Smooth muscle cell (in vitro differentiated cells): Measurements from ENCODE around the gene RPL36. TPM values are rescaled to one million over a fixed set of nuclear protein-coding genes. Genes with fewer than 3 reads are reported as not detected.

ENCODE experiments used
- DNase-seq: peaks from one replicate; lab custom pipeline; 2025; ENCODE audit not compliant: unreplicated experiment; lab: John Stamatoyannopoulos, UW
- H2AFZ ChIP-seq: fragments of 200-600 bp; sonication (generic); 2 replicates; pipeline ENCODE4 v1.6.0; 2016; ENCODE audit warnings: antibody characterized with exemption, low read depth, mild to moderate bottlenecking
- H3F3A ChIP-seq: fragments of 200-600 bp; sonication (generic); 2 replicates; pipeline ENCODE4 v1.6.0; 2017; ENCODE audit warnings: antibody characterized with exemption, low read depth
- H3K27ac ChIP-seq: fragments of 200-600 bp; sonication (generic); 2 replicates; pipeline ENCODE4 v1.5.1; 2016; ENCODE audit warnings: low read depth, mild to moderate bottlenecking
- H3K27me3 ChIP-seq: fragments of 200-600 bp; sonication (generic); 2 replicates; pipeline ENCODE4 v1.6.1; 2016; ENCODE audit warnings: low read depth, mild to moderate bottlenecking
- H3K36me3 ChIP-seq: fragments of 200-600 bp; sonication (generic); 2 replicates; pipeline ENCODE4 v1.5.1; 2016; ENCODE audit warnings: low read depth
- H3K4me1 ChIP-seq: fragments of 200-600 bp; sonication (generic); 2 replicates; pipeline ENCODE4 v1.5.1; 2016; ENCODE audit warnings: low read depth
- H3K4me2 ChIP-seq: fragments of 200-600 bp; sonication (generic); 2 replicates; pipeline ENCODE4 v1.6.0; 2016; ENCODE audit warnings: mild to moderate bottlenecking
- H3K4me3 ChIP-seq: fragments of 200-600 bp; sonication (generic); 2 replicates; pipeline ENCODE4 v1.5.1; 2016; ENCODE audit warnings: mild to moderate bottlenecking
- H3K79me2 ChIP-seq: fragments of 200-600 bp; sonication (generic); 2 replicates; pipeline ENCODE4 v1.6.0; 2016; ENCODE audit warnings: low read depth, mild to moderate bottlenecking
- H3K9ac ChIP-seq: fragments of 200-600 bp; sonication (generic); 2 replicates; pipeline ENCODE4 v1.6.0; 2016; ENCODE audit warnings: low read depth
- H3K9me3 ChIP-seq: fragments of 200-600 bp; sonication (generic); replicated peaks from 2 replicates; pipeline ENCODE4 v1.5.1; 2016; ENCODE audit warnings: low read depth
- H4K20me1 ChIP-seq: fragments of 200-600 bp; sonication (generic); 2 replicates; pipeline ENCODE4 v1.6.0; 2016; ENCODE audit warnings: low read depth
- WGBS: methylation state at CpG from one replicate; pipeline ENCODE4 v1.1.7; 2016; ENCODE audit warnings: low lambda C conversion rate; 5-methylcytosine and 5-hydroxymethylcytosine counted together
- polyA plus RNA-seq: library from polyadenylated mRNA; unstranded; fragments of >200 nt; fragmentation: Nextera tagmentation; extraction: Ambion mirVana; gene quantifications from 2 replicates; pipeline ENCODE4 v1.2.1, GENCODE V29; 2016
- total RNA-seq: library from RNA; depleted of rRNA; stranded (reverse); fragments of >200 nt; gene quantifications from 2 replicates; pipeline ENCODE4 v1.2.3, GENCODE V29; 2014
- TF ChIP-seq, protein P1 (sequence below): fragments of 200-600 bp; sonication (generic); IDR thresholded peaks from 2 replicates; pipeline ENCODE4 v1.5.1; 2017; ENCODE audit warnings: borderline replicate concordance, mild to moderate bottlenecking, antibody characterized with exemption; ENCODE audit not compliant: insufficient read depth, poor library complexity, severe bottlenecking

Gene RPL36
- total and polyA plus RNA-seq, 2 experiments from 2014 or later, result 641 to 1,079 TPM

DNA sequence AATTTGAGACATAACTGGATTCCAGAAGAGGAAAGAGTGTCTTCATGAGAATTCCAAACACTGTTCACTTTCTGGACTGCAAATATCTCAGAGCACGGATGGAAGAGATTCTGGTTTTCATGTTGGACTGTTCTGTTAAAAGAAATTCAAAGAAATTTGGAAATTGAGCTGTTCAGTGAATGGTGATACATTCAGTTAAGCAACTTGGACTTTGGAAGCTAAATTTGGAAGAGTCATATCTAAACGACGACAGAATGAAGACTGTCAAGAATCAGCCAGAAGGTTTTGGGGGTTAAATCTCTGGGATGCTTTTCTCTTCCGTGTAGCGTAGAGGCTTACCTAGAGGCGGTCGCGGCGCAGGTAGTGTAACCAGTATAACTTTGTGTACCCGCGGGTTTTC is 41.6 kb upstream of the RPL36 start:
- H3K27me3 ChIP-seq, result no peaks in the 10 kb centered on the region
- TF ChIP-seq, protein P1, sequence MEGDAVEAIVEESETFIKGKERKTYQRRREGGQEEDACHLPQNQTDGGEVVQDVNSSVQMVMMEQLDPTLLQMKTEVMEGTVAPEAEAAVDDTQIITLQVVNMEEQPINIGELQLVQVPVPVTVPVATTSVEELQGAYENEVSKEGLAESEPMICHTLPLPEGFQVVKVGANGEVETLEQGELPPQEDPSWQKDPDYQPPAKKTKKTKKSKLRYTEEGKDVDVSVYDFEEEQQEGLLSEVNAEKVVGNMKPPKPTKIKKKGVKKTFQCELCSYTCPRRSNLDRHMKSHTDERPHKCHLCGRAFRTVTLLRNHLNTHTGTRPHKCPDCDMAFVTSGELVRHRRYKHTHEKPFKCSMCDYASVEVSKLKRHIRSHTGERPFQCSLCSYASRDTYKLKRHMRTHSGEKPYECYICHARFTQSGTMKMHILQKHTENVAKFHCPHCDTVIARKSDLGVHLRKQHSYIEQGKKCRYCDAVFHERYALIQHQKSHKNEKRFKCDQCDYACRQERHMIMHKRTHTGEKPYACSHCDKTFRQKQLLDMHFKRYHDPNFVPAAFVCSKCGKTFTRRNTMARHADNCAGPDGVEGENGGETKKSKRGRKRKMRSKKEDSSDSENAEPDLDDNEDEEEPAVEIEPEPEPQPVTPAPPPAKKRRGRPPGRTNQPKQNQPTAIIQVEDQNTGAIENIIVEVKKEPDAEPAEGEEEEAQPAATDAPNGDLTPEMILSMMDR, result no peak
- no peak overlapping the region for H3K27ac ChIP-seq
- H3K4me2 ChIP-seq, result no peak overlapping the region
- peaks cover 9% of the 10 kb centered on the region for H3K36me3 ChIP-seq
- H3K4me3 ChIP-seq, result no peak overlapping the region
- no peak for DNase-seq
- H3K4me1 ChIP-seq, result no peaks in the 10 kb centered on the region
- no peak overlapping the region for H2AFZ ChIP-seq
- peaks cover 52% of the 10 kb centered on the region for H4K20me1 ChIP-seq
- no peaks in the 10 kb centered on the region for H3K9me3 ChIP-seq
- WGBS, result over 99% methylated on average over 11 of the region's 11 CpGs
- H3K79me2 ChIP-seq, result peaks cover 39% of the 10 kb centered on the region
- H3F3A ChIP-seq, result no peaks in the 10 kb centered on the region
- H3K9ac ChIP-seq, result no peak overlapping the region

DNA sequence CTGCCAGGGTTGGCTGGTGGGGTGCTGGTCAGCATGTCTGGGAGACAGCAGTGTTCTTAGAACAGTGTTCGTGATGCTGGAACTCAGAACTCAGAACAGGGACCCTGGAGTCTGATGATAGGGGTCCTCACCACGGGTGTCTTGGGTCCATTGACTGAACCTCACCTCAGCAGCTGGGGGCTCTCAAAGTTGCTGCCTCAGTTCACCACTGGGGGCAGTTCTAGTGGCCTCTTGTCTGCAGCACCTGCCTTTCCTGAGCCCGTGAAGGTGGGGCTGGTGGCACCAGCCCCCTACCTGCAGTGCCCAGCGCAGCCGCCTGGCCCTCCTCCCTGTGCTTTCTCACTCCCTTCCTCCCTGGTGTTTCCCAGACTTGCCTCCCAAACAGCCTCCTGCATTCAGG is 38.7 kb upstream of the RPL36 start:
- no peak for DNase-seq
- no peaks in the 10 kb centered on the region for H3F3A ChIP-seq
- H2AFZ ChIP-seq, result no peak overlapping the region
- H3K4me2 ChIP-seq, result no peak overlapping the region
- peaks cover 10% of the 10 kb centered on the region for H3K79me2 ChIP-seq
- no peak overlapping the region for H3K9ac ChIP-seq
- no peak overlapping the region for H3K4me3 ChIP-seq
- H3K36me3 ChIP-seq, result peaks cover 5% of the 10 kb centered on the region
- no peaks in the 10 kb centered on the region for H3K9me3 ChIP-seq
- H3K27me3 ChIP-seq, result no peaks in the 10 kb centered on the region
- H4K20me1 ChIP-seq, result peaks cover 23% of the 10 kb centered on the region
- TF ChIP-seq, protein P1, result no peak
- no peak overlapping the region for H3K27ac ChIP-seq
- WGBS, result 98% methylated on average over 5 of the region's 5 CpGs
- no peaks in the 10 kb centered on the region for H3K4me1 ChIP-seq

DNA sequence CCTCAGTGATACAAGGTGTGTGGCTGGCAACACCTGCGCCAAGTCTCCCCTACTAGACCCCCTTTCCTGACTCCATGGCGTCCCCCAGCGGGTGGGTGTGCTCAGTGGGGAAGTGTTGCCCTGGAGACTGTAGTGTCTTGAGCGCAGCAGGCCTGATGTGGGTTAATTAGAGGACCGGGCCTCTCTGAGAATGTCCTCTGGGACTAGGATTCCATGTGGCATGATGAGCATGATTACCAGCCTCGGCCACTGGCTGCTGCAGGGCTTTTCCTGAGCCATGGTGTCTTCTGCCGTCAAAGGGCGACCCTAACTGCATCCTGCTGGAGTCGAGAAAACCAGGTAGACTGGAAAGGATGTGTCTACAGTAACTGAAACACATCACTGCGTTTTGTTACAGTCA is 37.8 kb upstream of the RPL36 start:
- WGBS, result 96% methylated on average over 10 of the region's 10 CpGs
- TF ChIP-seq, protein P1, result no peak
- no peaks in the 10 kb centered on the region for H3K27me3 ChIP-seq
- H4K20me1 ChIP-seq, result peaks cover 14% of the 10 kb centered on the region
- H3K4me3 ChIP-seq, result no peak overlapping the region
- no peaks in the 10 kb centered on the region for H3F3A ChIP-seq
- H3K27ac ChIP-seq, result no peak overlapping the region
- H3K36me3 ChIP-seq, result peaks cover 2% of the 10 kb centered on the region
- peaks cover 4% of the 10 kb centered on the region for H3K79me2 ChIP-seq
- no peak for DNase-seq
- no peaks in the 10 kb centered on the region for H3K4me1 ChIP-seq
- no peak overlapping the region for H3K9ac ChIP-seq
- no peak overlapping the region for H3K4me2 ChIP-seq
- H2AFZ ChIP-seq, result no peak overlapping the region
- no peaks in the 10 kb centered on the region for H3K9me3 ChIP-seq

DNA sequence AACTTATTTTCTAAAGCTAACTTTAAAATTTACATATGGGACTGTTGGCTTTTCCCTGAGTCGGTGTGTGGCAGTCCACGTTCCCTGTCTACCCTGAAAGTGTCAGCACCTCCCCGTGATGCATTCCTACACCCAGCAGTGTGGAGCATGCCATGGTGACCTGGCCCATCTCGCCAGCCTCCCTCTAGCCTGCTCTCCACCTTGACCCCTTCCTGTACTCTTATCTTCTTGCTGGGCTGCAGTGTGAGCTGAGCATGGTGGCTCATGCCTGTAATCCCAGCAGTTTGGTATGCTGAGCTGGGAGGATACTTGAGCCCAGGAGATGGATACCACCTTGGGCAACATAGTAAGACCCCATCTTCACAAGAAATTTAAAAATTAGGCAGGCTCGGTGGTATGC is 35.2 kb upstream of the RPL36 start:
- Histone ChIP-seq H3K27me3 (no peaks in the 10 kb centered on the region), H3K36me3 (peaks cover 2% of the 10 kb centered on the region), H2AFZ (no peak overlapping the region), H3K4me2 (no peak overlapping the region), H3K27ac (no peak overlapping the region), H3F3A (no peaks in the 10 kb centered on the region), H3K4me1 (no peaks in the 10 kb centered on the region), H3K79me2 (peaks cover 4% of the 10 kb centered on the region), H4K20me1 (peaks cover 4% of the 10 kb centered on the region), H3K9me3 (no peaks in the 10 kb centered on the region), H3K9ac (no peak overlapping the region), H3K4me3 (no peak overlapping the region)
- WGBS, result 99% methylated on average over 5 of the region's 5 CpGs
- TF ChIP-seq, protein P1, result no peak
- no peak for DNase-seq
